Measurements from ENCODE around the gene IFT57.

Gene IFT57

GRCh38 chr3:108243243-108243642, 21.0 kb upstream of the IFT57 start:
- Histone ChIP-seq H3K27me3 (ENCODE audit: insufficient read depth, low read length, poor library complexity) (no peaks in the 10 kb centered on the region), H3K4me1 (ENCODE audit: insufficient read depth, low read length) (no peaks in the 10 kb centered on the region), H3K4me2 (ENCODE audit: insufficient read depth, low read length) (no peak overlapping the region), H3K9me3 (ENCODE audit: insufficient read depth, low read length, severe bottlenecking) (no peaks in the 10 kb centered on the region), H3K79me2 (ENCODE audit: insufficient read depth, low read length) (no peaks in the 10 kb centered on the region), H2AFZ (ENCODE audit: low read depth, low read length) (no peak overlapping the region), H3K9ac (ENCODE audit: low read depth, low read length) (no peak overlapping the region), H3K27ac (ENCODE audit: low read length) (no peak overlapping the region), H4K20me1 (ENCODE audit: insufficient read depth, low read length) (no peaks in the 10 kb centered on the region), H3K36me3 (ENCODE audit: insufficient read depth, low read length) (no peaks in the 10 kb centered on the region), H3K4me3 (ENCODE audit: low read depth in 1 of 2, low read length in 2 of 2) (no peak overlapping the region)
- DNase-seq (no peak), ATAC-seq (ENCODE audit: insufficient read depth, low read depth) (no peak)
- TF ChIP-seq, protein P1, sequence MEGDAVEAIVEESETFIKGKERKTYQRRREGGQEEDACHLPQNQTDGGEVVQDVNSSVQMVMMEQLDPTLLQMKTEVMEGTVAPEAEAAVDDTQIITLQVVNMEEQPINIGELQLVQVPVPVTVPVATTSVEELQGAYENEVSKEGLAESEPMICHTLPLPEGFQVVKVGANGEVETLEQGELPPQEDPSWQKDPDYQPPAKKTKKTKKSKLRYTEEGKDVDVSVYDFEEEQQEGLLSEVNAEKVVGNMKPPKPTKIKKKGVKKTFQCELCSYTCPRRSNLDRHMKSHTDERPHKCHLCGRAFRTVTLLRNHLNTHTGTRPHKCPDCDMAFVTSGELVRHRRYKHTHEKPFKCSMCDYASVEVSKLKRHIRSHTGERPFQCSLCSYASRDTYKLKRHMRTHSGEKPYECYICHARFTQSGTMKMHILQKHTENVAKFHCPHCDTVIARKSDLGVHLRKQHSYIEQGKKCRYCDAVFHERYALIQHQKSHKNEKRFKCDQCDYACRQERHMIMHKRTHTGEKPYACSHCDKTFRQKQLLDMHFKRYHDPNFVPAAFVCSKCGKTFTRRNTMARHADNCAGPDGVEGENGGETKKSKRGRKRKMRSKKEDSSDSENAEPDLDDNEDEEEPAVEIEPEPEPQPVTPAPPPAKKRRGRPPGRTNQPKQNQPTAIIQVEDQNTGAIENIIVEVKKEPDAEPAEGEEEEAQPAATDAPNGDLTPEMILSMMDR (IDR thresholded peaks at IDR 0.05; ENCODE audit: borderline replicate concordance, extremely low read depth, low read length, poor library complexity, severe bottlenecking), result no peak
- no peak for TF ChIP-seq EZH2 (IDR thresholded peaks at IDR 0.05; ENCODE audit: borderline replicate concordance, low read depth, low read length, severe bottlenecking)

GRCh38 chr3:108242776-108243175, 20.6 kb upstream of the IFT57 start:
- H3K9ac ChIP-seq (ENCODE audit: low read depth, low read length), result no peak overlapping the region
- no peak for TF ChIP-seq EZH2 (IDR thresholded peaks at IDR 0.05; ENCODE audit: borderline replicate concordance, low read depth, low read length, severe bottlenecking)
- TF ChIP-seq, protein P1 (IDR thresholded peaks at IDR 0.05; ENCODE audit: borderline replicate concordance, extremely low read depth, low read length, poor library complexity, severe bottlenecking), result no peak
- no peaks in the 10 kb centered on the region for H3K4me1 ChIP-seq (ENCODE audit: insufficient read depth, low read length)
- no peaks in the 10 kb centered on the region for H4K20me1 ChIP-seq (ENCODE audit: insufficient read depth, low read length)
- ATAC-seq (ENCODE audit: insufficient read depth, low read depth) (no peak), DNase-seq (no peak)
- no peaks in the 10 kb centered on the region for H3K36me3 ChIP-seq (ENCODE audit: insufficient read depth, low read length)
- no peaks in the 10 kb centered on the region for H3K79me2 ChIP-seq (ENCODE audit: insufficient read depth, low read length)
- no peak overlapping the region for H3K4me2 ChIP-seq (ENCODE audit: insufficient read depth, low read length)
- H3K27ac ChIP-seq (ENCODE audit: low read length), result no peak overlapping the region
- no peak overlapping the region for H3K4me3 ChIP-seq (ENCODE audit: low read depth in 1 of 2, low read length in 2 of 2)
- H2AFZ ChIP-seq (ENCODE audit: low read depth, low read length), result no peak overlapping the region
- H3K27me3 ChIP-seq (ENCODE audit: insufficient read depth, low read length, poor library complexity), result no peaks in the 10 kb centered on the region
- H3K9me3 ChIP-seq (ENCODE audit: insufficient read depth, low read length, severe bottlenecking), result no peaks in the 10 kb centered on the region

DNA sequence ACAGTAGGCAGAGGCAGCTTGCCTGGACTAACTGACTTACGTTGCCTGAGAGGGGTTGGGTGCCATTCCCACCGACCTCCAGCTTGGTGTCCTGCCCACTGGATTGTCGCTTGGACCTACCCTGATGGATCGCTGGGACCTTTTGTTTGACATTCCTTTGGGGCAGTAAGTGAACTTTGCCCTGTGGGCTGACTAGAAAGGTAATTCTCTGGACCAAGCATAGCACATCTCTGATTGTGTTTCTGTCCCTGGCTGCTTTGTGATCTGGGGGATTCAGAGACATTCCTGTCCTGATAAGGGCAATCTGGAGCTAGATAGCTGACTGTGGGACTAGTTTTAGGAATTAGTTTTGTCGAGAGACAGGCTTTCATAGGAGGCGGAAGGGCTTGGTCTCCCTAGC, 19.5 kb upstream of the IFT57 start:
- H3K36me3 ChIP-seq (ENCODE audit: insufficient read depth, low read length), result no peaks in the 10 kb centered on the region
- no peaks in the 10 kb centered on the region for H3K9me3 ChIP-seq (ENCODE audit: insufficient read depth, low read length, severe bottlenecking)
- no peak for TF ChIP-seq EZH2 (IDR thresholded peaks at IDR 0.05; ENCODE audit: borderline replicate concordance, low read depth, low read length, severe bottlenecking)
- TF ChIP-seq, protein P1 (IDR thresholded peaks at IDR 0.05; ENCODE audit: borderline replicate concordance, extremely low read depth, low read length, poor library complexity, severe bottlenecking), result no peak
- no peak overlapping the region for H3K4me3 ChIP-seq (ENCODE audit: low read depth in 1 of 2, low read length in 2 of 2)
- no peaks in the 10 kb centered on the region for H3K79me2 ChIP-seq (ENCODE audit: insufficient read depth, low read length)
- no peaks in the 10 kb centered on the region for H4K20me1 ChIP-seq (ENCODE audit: insufficient read depth, low read length)
- no peaks in the 10 kb centered on the region for H3K27me3 ChIP-seq (ENCODE audit: insufficient read depth, low read length, poor library complexity)
- no peak overlapping the region for H3K4me2 ChIP-seq (ENCODE audit: insufficient read depth, low read length)
- DNase-seq (no peak), ATAC-seq (ENCODE audit: insufficient read depth, low read depth) (no peak)
- H2AFZ ChIP-seq (ENCODE audit: low read depth, low read length), result no peak overlapping the region
- no peaks in the 10 kb centered on the region for H3K4me1 ChIP-seq (ENCODE audit: insufficient read depth, low read length)
- no peak overlapping the region for H3K9ac ChIP-seq (ENCODE audit: low read depth, low read length)
- H3K27ac ChIP-seq (ENCODE audit: low read length), result no peak overlapping the region

- TF ChIP-seq, protein P1 (IDR thresholded peaks at IDR 0.05; ENCODE audit: borderline replicate concordance, extremely low read depth, low read length, poor library complexity, severe bottlenecking), result no peak
- TF ChIP-seq EZH2 (IDR thresholded peaks at IDR 0.05; ENCODE audit: borderline replicate concordance, low read depth, low read length, severe bottlenecking), result no peak
- H3K27me3 ChIP-seq (ENCODE audit: insufficient read depth, low read length, poor library complexity), result no peaks in the 10 kb centered on the region
- no peak overlapping the region for H2AFZ ChIP-seq (ENCODE audit: low read depth, low read length)
- no peaks in the 10 kb centered on the region for H3K9me3 ChIP-seq (ENCODE audit: insufficient read depth, low read length, severe bottlenecking)
- no peak overlapping the region for H3K27ac ChIP-seq (ENCODE audit: low read length)
- no peak overlapping the region for H3K4me3 ChIP-seq (ENCODE audit: low read depth in 1 of 2, low read length in 2 of 2)
- H3K9ac ChIP-seq (ENCODE audit: low read depth, low read length), result no peak overlapping the region
- H3K4me2 ChIP-seq (ENCODE audit: insufficient read depth, low read length), result no peak overlapping the region
- no peak for ATAC-seq (ENCODE audit: insufficient read depth, low read depth)
- H3K4me1 ChIP-seq (ENCODE audit: insufficient read depth, low read length), result no peaks in the 10 kb centered on the region
- no peaks in the 10 kb centered on the region for H3K36me3 ChIP-seq (ENCODE audit: insufficient read depth, low read length)
- no peaks in the 10 kb centered on the region for H4K20me1 ChIP-seq (ENCODE audit: insufficient read depth, low read length)
- no peaks in the 10 kb centered on the region for H3K79me2 ChIP-seq (ENCODE audit: insufficient read depth, low read length)
- no peak for DNase-seq
These were observed 18.9 kb upstream of the IFT57 start for GRCh38 chr3:108241146-108241545.
